Measurements from ENCODE around the gene ATP5ME.

ATP5ME gene

GRCh38 chr4:667545-667925, 6.5 kb downstream of the ATP5ME start:
- DNase-seq (ENCODE audit: low read depth, low spot score): no peak
- TF ChIP-seq CTCF (IDR thresholded peaks at IDR 0.05; ENCODE audit: insufficient read depth, low read length, missing control alignments): no peak
- H3K4me3 ChIP-seq (ENCODE audit: low read depth, low read length): no peak overlapping the region
- POLR2A ChIA-PET: no interaction called here
- CTCF ChIA-PET: no interaction called here

- H3K4me3 ChIP-seq (ENCODE audit: low read depth, low read length): no peak overlapping the region
- ChIA-PET CTCF (no interaction called here), POLR2A (no interaction called here)
- DNase-seq (ENCODE audit: low read depth, low spot score): no peak
- no peak for TF ChIP-seq CTCF (IDR thresholded peaks at IDR 0.05; ENCODE audit: insufficient read depth, low read length, missing control alignments)
Measured at GRCh38 chr4:666822-667544, 7.1 kb downstream of the ATP5ME start.

- POLR2A ChIA-PET: no interaction called here
- no peak for TF ChIP-seq CTCF (IDR thresholded peaks at IDR 0.05; ENCODE audit: insufficient read depth, low read length, missing control alignments)
- H3K4me3 ChIP-seq (ENCODE audit: low read depth, low read length): no peak overlapping the region
- CTCF ChIA-PET: no interaction called here
- no peak for DNase-seq (ENCODE audit: low read depth, low spot score)
Measured at GRCh38 chr4:666436-666810, 7.7 kb downstream of the ATP5ME start.

- ChIA-PET POLR2A (no interaction called here), CTCF (interaction anchor here (2.2 kb wide), 1 partner anchor 9 kb away, joined by 13 read pairs; the partner anchor contains the start of genes ATP5ME and MYL5)
- no peak overlapping the region for H3K4me3 ChIP-seq (ENCODE audit: low read depth, low read length)
Measured at GRCh38 chr4:665751-666435, 8.2 kb downstream of the ATP5ME start.

GRCh38 chr4:665381-665750, 8.7 kb downstream of the ATP5ME start:
- no peak for TF ChIP-seq CTCF (IDR thresholded peaks at IDR 0.05; ENCODE audit: insufficient read depth, low read length, missing control alignments)
- DNase-seq (ENCODE audit: low read depth, low spot score): no peak
- H3K4me3 ChIP-seq (ENCODE audit: low read depth, low read length): no peak overlapping the region
- POLR2A ChIA-PET: no interaction called here
- CTCF ChIA-PET: interaction anchor here (2.2 kb wide), 1 partner anchor 9 kb away, joined by 13 read pairs; the partner anchor contains the start of genes ATP5ME and MYL5

More at GRCh38 chr4:665751-666435, 8.2 kb downstream of the ATP5ME start:
- DNase-seq (ENCODE audit: low read depth, low spot score): no peak
- no peak for TF ChIP-seq CTCF (IDR thresholded peaks at IDR 0.05; ENCODE audit: insufficient read depth, low read length, missing control alignments)

GRCh38 chr4:664713-665231, 9.3 kb downstream of the ATP5ME start:
- H3K4me3 ChIP-seq (ENCODE audit: low read depth, low read length): no peak overlapping the region
- ChIA-PET POLR2A (no interaction called here), CTCF (interaction anchor here (2.2 kb wide), 1 partner anchor 10 kb away, joined by 13 read pairs; the partner anchor contains the start of genes ATP5ME and MYL5)
- no peak for DNase-seq (ENCODE audit: low read depth, low spot score)
- TF ChIP-seq CTCF (IDR thresholded peaks at IDR 0.05; ENCODE audit: insufficient read depth, low read length, missing control alignments): no peak
